Measurements from ENCODE around the gene CHSY3.

The CHSY3 gene

GRCh38 chr5:130032807-130033206 lies 128.5 kb downstream of the CHSY3 start:
- no peak for DNase-seq

- DNase-seq: no peak
These were observed 130.4 kb downstream of the CHSY3 start for GRCh38 chr5:130034566-130035210.

- no peak for DNase-seq
These were observed 131.1 kb downstream of the CHSY3 start for GRCh38 chr5:130035388-130035787.

- DNase-seq: no peak
These were observed 133.6 kb downstream of the CHSY3 start for GRCh38 chr5:130037905-130038304.

GRCh38 chr5:130043834-130044233 lies 139.6 kb downstream of the CHSY3 start:
- no peak for DNase-seq

- DNase-seq: no peak
These were observed 141.1 kb downstream of the CHSY3 start for GRCh38 chr5:130045334-130045733.

- DNase-seq: no peak
These were observed 146.3 kb downstream of the CHSY3 start for GRCh38 chr5:130050585-130050984.

- DNase-seq: no peak
These were observed 148.5 kb downstream of the CHSY3 start for GRCh38 chr5:130052752-130053151.

GRCh38 chr5:130055572-130055971 lies 151.3 kb downstream of the CHSY3 start:
- DNase-seq: no peak

- no peak for DNase-seq
These were observed 157.5 kb downstream of the CHSY3 start for GRCh38 chr5:130061746-130062145.

- DNase-seq: no peak
These were observed 159.3 kb downstream of the CHSY3 start for GRCh38 chr5:130063603-130064002.

GRCh38 chr5:130064484-130064883 lies 160.2 kb downstream of the CHSY3 start:
- no peak for DNase-seq

- no peak for DNase-seq
These were observed 161.4 kb downstream of the CHSY3 start for GRCh38 chr5:130065617-130066016.

GRCh38 chr5:130066644-130067043 lies 162.4 kb downstream of the CHSY3 start:
- no peak for DNase-seq

- no peak for DNase-seq
These were observed 163.1 kb downstream of the CHSY3 start for GRCh38 chr5:130067364-130067763.

- no peak for DNase-seq
These were observed 163.8 kb downstream of the CHSY3 start for GRCh38 chr5:130068101-130068500.

- DNase-seq: no peak
These were observed 164.7 kb downstream of the CHSY3 start for GRCh38 chr5:130068988-130069387.

GRCh38 chr5:130074820-130075219 lies 170.6 kb downstream of the CHSY3 start:
- DNase-seq: no peak

- DNase-seq: no peak
These were observed 172.7 kb downstream of the CHSY3 start for GRCh38 chr5:130077007-130077406.

GRCh38 chr5:130078661-130079060 lies 174.4 kb downstream of the CHSY3 start:
- DNase-seq: no peak

GRCh38 chr5:130090569-130091270 lies 186.5 kb downstream of the CHSY3 start:
- no peak for DNase-seq

GRCh38 chr5:130092991-130093390 lies 188.7 kb downstream of the CHSY3 start:
- no peak for DNase-seq

GRCh38 chr5:130096483-130096882 lies 192.2 kb downstream of the CHSY3 start:
- no peak for DNase-seq

- DNase-seq: no peak
These were observed 194.7 kb downstream of the CHSY3 start for GRCh38 chr5:130099008-130099407.

- DNase-seq: no peak
These were observed 198.1 kb downstream of the CHSY3 start for GRCh38 chr5:130102375-130102774.
